ENCODE data around the gene CLEC16A. TPM values are rescaled to one million over a fixed set of nuclear protein-coding genes. Genes with fewer than 3 reads are reported as not detected.

CLEC16A gene
- total and polyA plus RNA-seq, 9 of the 15 experiments (the other 6 are each of a cell fraction or from before 2014, with no cell fraction given): 1.00 to 22.3 (median 10.0) TPM

GRCh38 chr16:10918294-10919002, 25.9 kb upstream of the CLEC16A start (continued):
- TF ChIP-seq FIP1L1 (IDR thresholded peaks at IDR 0.05; ENCODE audit: low read depth, low read length, poor library complexity, severe bottlenecking) (no peak), CTCF (IDR thresholded peaks at IDR 0.05 in 2 of 3, conservative IDR thresholded peaks at IDR 0.05 in 1 of 3; ENCODE audit: insufficient read depth in 2 of 3, low read depth in 1 of 3, low read length in 3 of 3) (peak; percentile 89 to 98 (median 95)), MEIS2 (IDR thresholded peaks at IDR 0.05; ENCODE audit: partially characterized antibody) (peak; percentile 39), SRSF1 (IDR thresholded peaks at IDR 0.05; ENCODE audit: low read depth, low read length) (no peak), PRPF4 (IDR thresholded peaks at IDR 0.05; ENCODE audit: insufficient read depth, low read depth, low read length, poor library complexity, severe bottlenecking) (no peak), POLR2AphosphoS5 (IDR thresholded peaks at IDR 0.05; ENCODE audit: control insufficient read depth, insufficient read depth, low read depth, low read length) (no peak), LARP7 (IDR thresholded peaks at IDR 0.05) (no peak), PHF8 (IDR thresholded peaks at IDR 0.05; ENCODE audit: borderline replicate concordance, low read length) (no peak), ETV1 (tag; conservative IDR thresholded peaks at IDR 0.05; ENCODE audit: low read depth) (peak; percentile 42; the same call in 1 of the 2 replicates), ZNF124 (CRISPR knock-in tag; IDR thresholded peaks at IDR 0.05) (no peak), MED1 (CRISPR knock-in tag; IDR thresholded peaks at IDR 0.05; ENCODE audit: borderline replicate concordance) (no peak), ZNF778 (CRISPR knock-in tag; IDR thresholded peaks at IDR 0.05) (no peak), TCFL5 (CRISPR knock-in tag; conservative IDR thresholded peaks at IDR 0.05) (no peak), NRF1 (conservative IDR thresholded peaks at IDR 0.05 in 1 of 2, IDR thresholded peaks at IDR 0.05 in 1 of 2) (0 out of 4 replicates have a peak, but pooled peaks of 1 of the 2 experiments have one; percentile 12), CREB1 (IDR thresholded peaks at IDR 0.05) (no peak), CREB1 (CRISPR knock-in tag; IDR thresholded peaks at IDR 0.05) (peak; percentile 55; the same call in 1 of the 2 replicates), CREM (IDR thresholded peaks at IDR 0.05; ENCODE audit: low read depth) (peak; percentile 79), MTA3 (IDR thresholded peaks at IDR 0.05; ENCODE audit: borderline replicate concordance) (no peak), NFIC (IDR thresholded peaks at IDR 0.05) (peak; percentile 31; the same call in 1 of the 2 replicates), NFIX (CRISPR knock-in tag; IDR thresholded peaks at IDR 0.05; ENCODE audit: low read depth) (no peak), ZNF3 (CRISPR knock-in tag; IDR thresholded peaks at IDR 0.05) (no peak), ZBTB33 (CRISPR knock-in tag; IDR thresholded peaks at IDR 0.05) (0 out of 2 replicates have a peak, but pooled peaks have one; percentile 40), XRCC5 (IDR thresholded peaks at IDR 0.05; ENCODE audit: low read depth, low read length) (peak; percentile 79; the same call in 1 of the 2 replicates), IFI16 (CRISPR knock-in tag; IDR thresholded peaks at IDR 0.05) (no peak)

Measured in K562 (cell line).